ENCODE measurements around the gene POU2F3.

POU2F3 gene

GRCh38 chr11:120197251-120197891 is 42.6 kb upstream of the POU2F3 start:
- DNase-seq (ENCODE audit: low read depth in 2 of 2), result no peak
- no peak overlapping the region for H3K4me3 ChIP-seq (replicated peaks in 1 of 2; ENCODE audit: low read depth in 2 of 2, low read length in 2 of 2)
- TF ChIP-seq CTCF (IDR thresholded peaks at IDR 0.05; ENCODE audit: low read depth, low read length), result no peak

- H3K4me3 ChIP-seq (replicated peaks in 1 of 2; ENCODE audit: low read depth in 2 of 2, low read length in 2 of 2), result no peak overlapping the region
- no peak for TF ChIP-seq CTCF (IDR thresholded peaks at IDR 0.05; ENCODE audit: low read depth, low read length)
- no peak for DNase-seq (ENCODE audit: low read depth in 2 of 2)
These were observed 42.0 kb upstream of the POU2F3 start for GRCh38 chr11:120197977-120198376.

GRCh38 chr11:120198403-120198786 is 41.5 kb upstream of the POU2F3 start:
- no peak for TF ChIP-seq CTCF (IDR thresholded peaks at IDR 0.05; ENCODE audit: low read depth, low read length)
- DNase-seq (ENCODE audit: low read depth in 2 of 2), result no peak
- H3K4me3 ChIP-seq (replicated peaks in 1 of 2; ENCODE audit: low read depth in 2 of 2, low read length in 2 of 2), result no peak overlapping the region

- no peak for TF ChIP-seq CTCF (IDR thresholded peaks at IDR 0.05; ENCODE audit: low read depth, low read length)
- no peak overlapping the region for H3K4me3 ChIP-seq (replicated peaks in 1 of 2; ENCODE audit: low read depth in 2 of 2, low read length in 2 of 2)
- DNase-seq (ENCODE audit: low read depth in 2 of 2), result no peak
These were observed 41.0 kb upstream of the POU2F3 start for GRCh38 chr11:120198787-120199469.

GRCh38 chr11:120199613-120200012 is 40.3 kb upstream of the POU2F3 start:
- H3K4me3 ChIP-seq (replicated peaks in 1 of 2; ENCODE audit: low read depth in 2 of 2, low read length in 2 of 2), result no peak overlapping the region
- TF ChIP-seq CTCF (IDR thresholded peaks at IDR 0.05; ENCODE audit: low read depth, low read length), result no peak
- no peak for DNase-seq (ENCODE audit: low read depth in 2 of 2)

- no peak for DNase-seq (ENCODE audit: low read depth in 2 of 2)
- TF ChIP-seq CTCF (IDR thresholded peaks at IDR 0.05; ENCODE audit: low read depth, low read length), result no peak
- no peak overlapping the region for H3K4me3 ChIP-seq (replicated peaks in 1 of 2; ENCODE audit: low read depth in 2 of 2, low read length in 2 of 2)
These were observed 39.3 kb upstream of the POU2F3 start for GRCh38 chr11:120200677-120201076.

Measured in cardiac fibroblast (primary cell).